Smooth muscle cell (in vitro differentiated cells): ENCODE measurements around the gene DOCK3. TPM values are rescaled to one million over a fixed set of nuclear protein-coding genes. Genes with fewer than 3 reads are reported as not detected.

Source experiments
- DNase-seq: peaks from one replicate; lab custom pipeline; 2025; ENCODE audit not compliant: unreplicated experiment; lab: John Stamatoyannopoulos, UW
- H2AFZ ChIP-seq: fragments of 200-600 bp; sonication (generic); 2 replicates; pipeline ENCODE4 v1.6.0; 2016; ENCODE audit warnings: antibody characterized with exemption, low read depth, mild to moderate bottlenecking
- H3F3A ChIP-seq: fragments of 200-600 bp; sonication (generic); 2 replicates; pipeline ENCODE4 v1.6.0; 2017; ENCODE audit warnings: antibody characterized with exemption, low read depth
- H3K27ac ChIP-seq: fragments of 200-600 bp; sonication (generic); 2 replicates; pipeline ENCODE4 v1.5.1; 2016; ENCODE audit warnings: low read depth, mild to moderate bottlenecking
- H3K27me3 ChIP-seq: fragments of 200-600 bp; sonication (generic); 2 replicates; pipeline ENCODE4 v1.6.1; 2016; ENCODE audit warnings: low read depth, mild to moderate bottlenecking
- H3K36me3 ChIP-seq: fragments of 200-600 bp; sonication (generic); 2 replicates; pipeline ENCODE4 v1.5.1; 2016; ENCODE audit warnings: low read depth
- H3K4me1 ChIP-seq: fragments of 200-600 bp; sonication (generic); 2 replicates; pipeline ENCODE4 v1.5.1; 2016; ENCODE audit warnings: low read depth
- H3K4me2 ChIP-seq: fragments of 200-600 bp; sonication (generic); 2 replicates; pipeline ENCODE4 v1.6.0; 2016; ENCODE audit warnings: mild to moderate bottlenecking
- H3K4me3 ChIP-seq: fragments of 200-600 bp; sonication (generic); 2 replicates; pipeline ENCODE4 v1.5.1; 2016; ENCODE audit warnings: mild to moderate bottlenecking
- H3K79me2 ChIP-seq: fragments of 200-600 bp; sonication (generic); 2 replicates; pipeline ENCODE4 v1.6.0; 2016; ENCODE audit warnings: low read depth, mild to moderate bottlenecking
- H3K9ac ChIP-seq: fragments of 200-600 bp; sonication (generic); 2 replicates; pipeline ENCODE4 v1.6.0; 2016; ENCODE audit warnings: low read depth
- H3K9me3 ChIP-seq: fragments of 200-600 bp; sonication (generic); replicated peaks from 2 replicates; pipeline ENCODE4 v1.5.1; 2016; ENCODE audit warnings: low read depth
- H4K20me1 ChIP-seq: fragments of 200-600 bp; sonication (generic); 2 replicates; pipeline ENCODE4 v1.6.0; 2016; ENCODE audit warnings: low read depth
- WGBS: methylation state at CpG from one replicate; pipeline ENCODE4 v1.1.7; 2016; ENCODE audit warnings: low lambda C conversion rate; 5-methylcytosine and 5-hydroxymethylcytosine counted together
- polyA plus RNA-seq: library from polyadenylated mRNA; unstranded; fragments of >200 nt; fragmentation: Nextera tagmentation; extraction: Ambion mirVana; gene quantifications from 2 replicates; pipeline ENCODE4 v1.2.1, GENCODE V29; 2016
- total RNA-seq: library from RNA; depleted of rRNA; stranded (reverse); fragments of >200 nt; gene quantifications from 2 replicates; pipeline ENCODE4 v1.2.3, GENCODE V29; 2014
- TF ChIP-seq, protein P1 (sequence below): fragments of 200-600 bp; sonication (generic); IDR thresholded peaks from 2 replicates; pipeline ENCODE4 v1.5.1; 2017; ENCODE audit warnings: borderline replicate concordance, mild to moderate bottlenecking, antibody characterized with exemption; ENCODE audit not compliant: insufficient read depth, poor library complexity, severe bottlenecking

The DOCK3 gene
- total and polyA plus RNA-seq, 2 experiments from 2014 or later = 0.29 to 2.2 TPM

DNA sequence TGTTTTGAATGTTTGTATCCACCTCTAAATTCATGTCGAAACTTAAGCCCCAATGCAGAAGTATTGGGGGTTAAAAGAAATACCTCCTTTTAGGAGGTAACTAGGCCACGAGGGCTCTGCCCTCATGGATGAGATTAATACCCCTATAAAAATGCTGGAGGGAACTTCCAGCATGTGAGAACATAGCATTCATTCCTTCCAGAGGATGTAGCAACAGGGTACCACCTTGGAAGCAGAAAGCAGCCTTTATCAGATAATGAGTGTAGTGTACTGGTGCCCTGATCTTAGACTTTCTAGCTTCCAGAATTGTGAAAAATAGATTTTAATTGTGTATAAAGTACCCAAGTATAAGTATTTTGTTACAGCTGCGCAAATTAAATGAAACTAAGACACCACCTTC is 356.9 kb downstream of the DOCK3 start:
- 75% methylated on average over 3 of the region's 3 CpGs for whole genome bisulfite sequencing

DNA sequence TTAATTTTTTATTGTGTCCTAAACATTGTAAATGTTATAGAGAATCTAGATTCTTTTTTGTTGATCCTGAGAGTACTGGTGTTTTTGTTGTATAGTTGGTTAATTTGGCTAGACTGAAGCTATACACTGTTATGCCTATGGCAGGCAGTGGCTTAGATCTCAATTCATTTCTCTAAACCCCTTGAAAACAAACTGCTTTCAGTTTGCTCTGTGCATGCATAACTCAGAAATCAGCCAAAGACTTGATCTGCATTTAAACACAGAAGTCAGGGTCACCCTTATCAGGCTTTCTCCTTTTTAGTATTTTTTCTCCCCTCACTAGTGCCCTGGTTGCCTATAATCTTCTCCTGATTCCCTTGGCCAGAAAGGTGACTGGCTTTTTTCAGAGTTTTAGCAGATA is 360.9 kb downstream of the DOCK3 start:
- H3K4me3 ChIP-seq = no peak overlapping the region
- H3K27ac ChIP-seq = no peak overlapping the region
- H3K79me2 ChIP-seq = no peaks in the 10 kb centered on the region
- DNase-seq = no peak
- H3K27me3 ChIP-seq = no peaks in the 10 kb centered on the region
- H3K4me1 ChIP-seq = peaks cover 8% of the 10 kb centered on the region
- no peak overlapping the region for H3K4me2 ChIP-seq
- H3K9ac ChIP-seq = no peak overlapping the region
- H4K20me1 ChIP-seq = no peaks in the 10 kb centered on the region
- no peaks in the 10 kb centered on the region for H3K9me3 ChIP-seq
- H2AFZ ChIP-seq = no peak overlapping the region
- no peaks in the 10 kb centered on the region for H3K36me3 ChIP-seq
- TF ChIP-seq, protein P1, sequence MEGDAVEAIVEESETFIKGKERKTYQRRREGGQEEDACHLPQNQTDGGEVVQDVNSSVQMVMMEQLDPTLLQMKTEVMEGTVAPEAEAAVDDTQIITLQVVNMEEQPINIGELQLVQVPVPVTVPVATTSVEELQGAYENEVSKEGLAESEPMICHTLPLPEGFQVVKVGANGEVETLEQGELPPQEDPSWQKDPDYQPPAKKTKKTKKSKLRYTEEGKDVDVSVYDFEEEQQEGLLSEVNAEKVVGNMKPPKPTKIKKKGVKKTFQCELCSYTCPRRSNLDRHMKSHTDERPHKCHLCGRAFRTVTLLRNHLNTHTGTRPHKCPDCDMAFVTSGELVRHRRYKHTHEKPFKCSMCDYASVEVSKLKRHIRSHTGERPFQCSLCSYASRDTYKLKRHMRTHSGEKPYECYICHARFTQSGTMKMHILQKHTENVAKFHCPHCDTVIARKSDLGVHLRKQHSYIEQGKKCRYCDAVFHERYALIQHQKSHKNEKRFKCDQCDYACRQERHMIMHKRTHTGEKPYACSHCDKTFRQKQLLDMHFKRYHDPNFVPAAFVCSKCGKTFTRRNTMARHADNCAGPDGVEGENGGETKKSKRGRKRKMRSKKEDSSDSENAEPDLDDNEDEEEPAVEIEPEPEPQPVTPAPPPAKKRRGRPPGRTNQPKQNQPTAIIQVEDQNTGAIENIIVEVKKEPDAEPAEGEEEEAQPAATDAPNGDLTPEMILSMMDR = no peak
- H3F3A ChIP-seq = no peaks in the 10 kb centered on the region

More for the DNA sequence above, 356.9 kb downstream of the DOCK3 start:
- TF ChIP-seq, protein P1 = no peak
- H3F3A ChIP-seq = no peaks in the 10 kb centered on the region
- no peaks in the 10 kb centered on the region for H3K36me3 ChIP-seq
- H3K27ac ChIP-seq = no peak overlapping the region
- no peak overlapping the region for H3K4me3 ChIP-seq
- no peak overlapping the region for H3K4me2 ChIP-seq
- no peaks in the 10 kb centered on the region for H3K9me3 ChIP-seq
- H3K79me2 ChIP-seq = no peaks in the 10 kb centered on the region
- H3K9ac ChIP-seq = no peak overlapping the region
- no peak overlapping the region for H2AFZ ChIP-seq
- peaks cover 9% of the 10 kb centered on the region for H3K4me1 ChIP-seq
- no peak for DNase-seq
- H3K27me3 ChIP-seq = no peaks in the 10 kb centered on the region
- no peaks in the 10 kb centered on the region for H4K20me1 ChIP-seq

DNA sequence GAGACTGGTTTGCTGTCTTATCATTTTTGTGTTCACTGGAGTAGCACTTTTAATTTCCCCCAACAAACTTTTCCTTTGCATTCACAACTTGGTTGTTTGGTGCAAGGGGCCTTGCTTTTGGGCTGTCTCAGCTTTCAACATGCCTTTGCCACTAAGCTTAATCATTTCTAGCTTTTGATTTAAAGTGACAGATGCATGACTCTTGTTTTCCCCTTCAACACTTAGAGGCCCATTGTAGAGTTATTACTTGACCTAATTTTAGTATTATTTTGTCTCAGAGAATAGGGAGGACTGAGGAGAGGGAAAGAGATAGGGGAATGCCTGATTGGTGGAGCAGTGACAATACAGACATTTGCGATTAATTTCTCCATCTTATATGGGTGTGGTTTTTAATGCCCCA is 370.3 kb downstream of the DOCK3 start:
- Histone ChIP-seq H3K79me2 (no peaks in the 10 kb centered on the region), H4K20me1 (no peaks in the 10 kb centered on the region), H2AFZ (no peak overlapping the region), H3K9me3 (no peaks in the 10 kb centered on the region), H3K4me3 (no peak overlapping the region), H3K4me1 (no peaks in the 10 kb centered on the region), H3K27ac (no peak overlapping the region), H3F3A (no peaks in the 10 kb centered on the region), H3K27me3 (no peaks in the 10 kb centered on the region), H3K4me2 (no peak overlapping the region), H3K36me3 (no peaks in the 10 kb centered on the region), H3K9ac (no peak overlapping the region)
- 100% methylated on average over 1 of the region's 1 CpG for WGBS
- no peak for DNase-seq
- TF ChIP-seq, protein P1 = no peak

DNA sequence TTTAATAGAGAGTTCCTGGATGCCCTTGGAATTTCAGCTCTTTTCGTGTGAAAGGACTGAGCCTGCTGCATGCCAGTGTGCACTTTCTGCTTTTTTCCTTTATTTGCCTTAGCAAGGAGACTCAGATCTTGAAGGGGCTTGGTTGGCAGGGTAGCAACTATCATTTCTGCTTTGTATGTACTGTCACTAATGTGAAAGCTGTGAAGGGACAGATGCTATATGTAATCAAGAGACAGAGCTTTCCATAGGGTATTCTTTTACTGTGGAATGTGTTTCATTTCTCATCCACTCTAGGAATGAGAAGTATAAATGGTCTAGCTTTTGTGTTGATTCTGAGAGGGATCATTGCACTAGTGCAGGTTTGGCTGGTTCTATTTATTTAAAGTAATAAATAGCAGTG is 377.8 kb downstream of the DOCK3 start:
- TF ChIP-seq, protein P1 = no peak
- H3K9ac ChIP-seq = no peak overlapping the region
- WGBS = 88% methylated on average over 1 of the region's 1 CpG

More for the DNA sequence above, 377.8 kb downstream of the DOCK3 start:
- Histone ChIP-seq H2AFZ (no peak overlapping the region), H3K4me3 (no peak overlapping the region), H3K36me3 (no peaks in the 10 kb centered on the region), H3K4me1 (no peaks in the 10 kb centered on the region), H3K27ac (no peak overlapping the region), H3K27me3 (no peaks in the 10 kb centered on the region), H3F3A (no peaks in the 10 kb centered on the region), H3K4me2 (no peak overlapping the region), H4K20me1 (no peaks in the 10 kb centered on the region), H3K79me2 (no peaks in the 10 kb centered on the region), H3K9me3 (no peaks in the 10 kb centered on the region)
- no peak for DNase-seq
